Measurements from ENCODE around the gene RNF167. TPM values are rescaled to one million over a fixed set of nuclear protein-coding genes. Genes with fewer than 3 reads are reported as not detected.

Gene RNF167
- total RNA-seq, 1 donor from 2014 or later = 44.1 TPM

DNA sequence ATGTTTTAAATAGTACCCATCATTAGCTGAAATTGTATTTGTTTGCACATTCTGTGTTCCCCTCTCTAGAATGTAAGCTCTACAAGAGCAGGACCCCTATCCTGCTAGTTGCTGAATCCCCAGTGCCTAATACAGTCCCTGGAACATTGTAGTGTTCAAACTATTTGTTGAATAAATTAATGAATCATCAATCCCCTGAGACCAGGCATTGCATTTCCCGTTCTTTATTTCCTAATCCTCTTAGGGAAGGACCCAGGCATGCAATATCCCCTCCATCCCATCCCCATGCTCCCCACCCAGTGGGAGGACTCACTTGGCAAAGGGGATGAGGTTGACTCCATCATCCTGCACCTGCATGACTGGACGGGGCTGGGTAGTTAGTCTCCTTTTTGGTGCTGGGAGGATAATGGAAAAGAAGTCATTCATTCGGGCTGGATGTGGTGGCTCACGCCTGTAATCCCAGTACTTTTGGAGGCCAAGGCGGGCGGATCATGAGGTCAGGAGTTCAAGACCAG is 54.1 kb downstream of the RNF167 start:
- Histone ChIP-seq H3K4me3 (ENCODE audit: low read depth, low read length) (no peak overlapping the region), H3K36me3 (ENCODE audit: control insufficient read depth, insufficient read depth, low read length) (no peaks in the 10 kb centered on the region), H3K27me3 (ENCODE audit: control insufficient read depth, insufficient read depth, low read length) (no peaks in the 10 kb centered on the region)
- DNase-seq (ENCODE audit: low read depth) = no peak
- TF ChIP-seq, protein P1, sequence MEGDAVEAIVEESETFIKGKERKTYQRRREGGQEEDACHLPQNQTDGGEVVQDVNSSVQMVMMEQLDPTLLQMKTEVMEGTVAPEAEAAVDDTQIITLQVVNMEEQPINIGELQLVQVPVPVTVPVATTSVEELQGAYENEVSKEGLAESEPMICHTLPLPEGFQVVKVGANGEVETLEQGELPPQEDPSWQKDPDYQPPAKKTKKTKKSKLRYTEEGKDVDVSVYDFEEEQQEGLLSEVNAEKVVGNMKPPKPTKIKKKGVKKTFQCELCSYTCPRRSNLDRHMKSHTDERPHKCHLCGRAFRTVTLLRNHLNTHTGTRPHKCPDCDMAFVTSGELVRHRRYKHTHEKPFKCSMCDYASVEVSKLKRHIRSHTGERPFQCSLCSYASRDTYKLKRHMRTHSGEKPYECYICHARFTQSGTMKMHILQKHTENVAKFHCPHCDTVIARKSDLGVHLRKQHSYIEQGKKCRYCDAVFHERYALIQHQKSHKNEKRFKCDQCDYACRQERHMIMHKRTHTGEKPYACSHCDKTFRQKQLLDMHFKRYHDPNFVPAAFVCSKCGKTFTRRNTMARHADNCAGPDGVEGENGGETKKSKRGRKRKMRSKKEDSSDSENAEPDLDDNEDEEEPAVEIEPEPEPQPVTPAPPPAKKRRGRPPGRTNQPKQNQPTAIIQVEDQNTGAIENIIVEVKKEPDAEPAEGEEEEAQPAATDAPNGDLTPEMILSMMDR (IDR thresholded peaks at IDR 0.05; ENCODE audit: insufficient read depth, low read length, poor library complexity, severe bottlenecking) = no peak

Other genes starting within 250 kb of the RNF167 start
- gene PELP1, start 236.1 kb upstream of the RNF167 start, total RNA-seq = 33.8 and 46.2 TPM in 2 replicates
- 5.8 and 6.8 TPM in 2 replicates for gene ARRB2, start 229.6 kb upstream of the RNF167 start, total RNA-seq
- gene MED11, start 208.8 kb upstream of the RNF167 start, total RNA-seq = 19.1 and 23.6 TPM in 2 replicates
- 1.4 and 2.9 TPM in 2 replicates for gene ZMYND15, start 200.4 kb upstream of the RNF167 start, total RNA-seq
- gene CXCL16, start 200.3 kb upstream of the RNF167 start, total RNA-seq = 96.1 and 106 TPM in 2 replicates
- not detected in 2 replicates for gene TM4SF5, start 168.4 kb upstream of the RNF167 start, total RNA-seq
- not detected in 2 replicates for gene VMO1, start 153.9 kb upstream of the RNF167 start, total RNA-seq
- gene GLTPD2, start 151.3 kb upstream of the RNF167 start, total RNA-seq = not detected in 2 replicates
- gene PSMB6, start 144.1 kb upstream of the RNF167 start, total RNA-seq = 208 and 257 TPM in 2 replicates
- gene PLD2, start 133.1 kb upstream of the RNF167 start, total RNA-seq = 17.4 and 28.6 TPM in 2 replicates
- gene MINK1, start 106.9 kb upstream of the RNF167 start, total RNA-seq = 36.1 and 38.3 TPM in 2 replicates
- gene C17orf107, start 40.7 kb upstream of the RNF167 start, total RNA-seq = 2.3 and 4.4 TPM in 2 replicates
- gene CHRNE, start 37.2 kb upstream of the RNF167 start, total RNA-seq = 2.0 and 2.7 TPM in 2 replicates
- gene GP1BA, start 8.0 kb upstream of the RNF167 start, total RNA-seq = not detected in 2 replicates
- 37.2 and 44.7 TPM in 2 replicates for gene SLC25A11, start 222 bp upstream of the RNF167 start, total RNA-seq
- gene PFN1, start 8.3 kb downstream of the RNF167 start, total RNA-seq = 1,484 and 2,015 TPM in 2 replicates
- 3.5 and 5.8 TPM in 2 replicates for gene ENO3, start 10.9 kb downstream of the RNF167 start, total RNA-seq
- 74.6 and 88.7 TPM in 2 replicates for gene SPAG7, start 27.5 kb downstream of the RNF167 start, total RNA-seq
- 47.7 and 50.7 TPM in 2 replicates for gene CAMTA2, start 47.4 kb downstream of the RNF167 start, total RNA-seq
- gene INCA1, start 57.3 kb downstream of the RNF167 start, total RNA-seq = 0.41 and 2.2 TPM in 2 replicates
- gene KIF1C, start 57.7 kb downstream of the RNF167 start, total RNA-seq = 87.1 and 97.6 TPM in 2 replicates
- gene SLC52A1, start 95.2 kb downstream of the RNF167 start, total RNA-seq = 0.17 and 0.62 TPM in 2 replicates
- 4.4 and 4.8 TPM in 2 replicates for gene ZFP3, start 138.2 kb downstream of the RNF167 start, total RNA-seq
- gene ZNF232, start 171.6 kb downstream of the RNF167 start, total RNA-seq = 19.6 and 23.9 TPM in 2 replicates
- 0.92 and 1.0 TPM in 2 replicates for gene USP6, start 175.8 kb downstream of the RNF167 start, total RNA-seq

All from kidney epithelial cell (primary cell).